Neural progenitor cell (in vitro differentiated cells): ENCODE results near the gene CACNG5. TPM values are rescaled to one million over a fixed set of nuclear protein-coding genes. Genes with fewer than 3 reads are reported as not detected.

ENCODE experiments used
- DNase-seq: peaks from one replicate; pipeline ENCODE4 v3.0.0-alpha.2; 2016; ENCODE audit warnings: low spot score
- H2AFZ ChIP-seq: fragments of 200-600 bp; sonication (generic); replicated peaks from 2 replicates; pipeline ENCODE4 v1.6.1; 2016; ENCODE audit warnings: antibody characterized with exemption
- H3F3A ChIP-seq: fragments of 200-600 bp; sonication (generic); 2 replicates; pipeline ENCODE4 v1.6.1; 2016; ENCODE audit warnings: antibody characterized with exemption, low read depth
- H3K27ac ChIP-seq: fragments of 200-600 bp; sonication (generic); 2 replicates; pipeline ENCODE4 v1.5.1; 2016; ENCODE audit warnings: mild to moderate bottlenecking
- H3K27me3 ChIP-seq: fragments of 200-600 bp; sonication (generic); 2 replicates; pipeline ENCODE4 v1.6.1; 2016; ENCODE audit warnings: mild to moderate bottlenecking, moderate library complexity
- H3K36me3 ChIP-seq: fragments of 200-600 bp; sonication (generic); 2 replicates; pipeline ENCODE4 v1.5.1; 2016
- H3K4me1 ChIP-seq: fragments of 200-600 bp; sonication (generic); 2 replicates; pipeline ENCODE4 v1.6.1; 2016; ENCODE audit warnings: mixed run types
- H3K4me2 ChIP-seq: fragments of 200-600 bp; sonication (generic); 2 replicates; pipeline ENCODE4 v1.6.1; 2016
- H3K4me3 ChIP-seq: fragments of 200-600 bp; sonication (generic); 2 replicates; pipeline ENCODE4 v1.5.1; 2016
- H3K79me2 ChIP-seq: fragments of 200-600 bp; sonication (generic); 2 replicates; pipeline ENCODE4 v1.6.1; 2016; ENCODE audit warnings: low read depth
- H3K9ac ChIP-seq: fragments of 200-600 bp; sonication (generic); 2 replicates; pipeline ENCODE4 v1.6.1; 2016
- H3K9me3 ChIP-seq: fragments of 200-600 bp; sonication (generic); 2 replicates; pipeline ENCODE4 v1.5.1; 2016; ENCODE audit warnings: low read depth
- H4K20me1 ChIP-seq: fragments of 200-600 bp; sonication (generic); 2 replicates; pipeline ENCODE4 v1.6.1; 2016; ENCODE audit warnings: low read depth
- H3K27ac Mint-ChIP-seq: 3 replicates; pipeline ENCODE4 v1.8.0; 2021; ENCODE audit warnings: mixed read lengths
- H3K27me3 Mint-ChIP-seq: 2 replicates; pipeline ENCODE4 v1.8.0; 2022; ENCODE audit warnings: low read depth, mild to moderate bottlenecking, inconsistent platforms, moderate library complexity, mixed read lengths; ENCODE audit not compliant: insufficient read depth
- H3K36me3 Mint-ChIP-seq: 3 replicates; pipeline ENCODE4 v1.8.0; 2021; ENCODE audit warnings: mixed read lengths
- H3K4me1 Mint-ChIP-seq: 3 replicates; pipeline ENCODE4 v1.8.0; 2021; ENCODE audit warnings: mixed read lengths
- H3K4me3 Mint-ChIP-seq: 3 replicates; pipeline ENCODE4 v1.8.0; 2021; ENCODE audit warnings: mild to moderate bottlenecking, moderate library complexity, mixed read lengths
- H3K9me3 Mint-ChIP-seq: 3 replicates; pipeline ENCODE4 v1.8.0; 2020; ENCODE audit warnings: mixed read lengths
- CTCF ChIP-seq: fragments of 200-600 bp; sonication (generic); IDR thresholded peaks from 2 replicates; pipeline ENCODE4 v1.5.1; 2017; ENCODE audit warnings: antibody characterized with exemption, mild to moderate bottlenecking
- EZH2 ChIP-seq: fragments of 200-600 bp; sonication (generic); IDR thresholded peaks from 2 replicates; pipeline ENCODE4 v1.6.1; 2017; ENCODE audit warnings: antibody characterized with exemption, mild to moderate bottlenecking, moderate library complexity
- EZH2phosphoT487 ChIP-seq: fragments of 200-600 bp; sonication (generic); IDR thresholded peaks from 2 replicates; pipeline ENCODE4 v1.6.1; 2017; ENCODE audit warnings: antibody characterized with exemption
- total RNA-seq: library from RNA; depleted of rRNA; stranded (reverse); fragments of >200 nt; gene quantifications from 2 replicates; pipeline ENCODE4 v1.2.3, GENCODE V29; 2015; ENCODE audit warnings: low replicate concordance

The CACNG5 gene
- total RNA-seq, 1 donor from 2014 or later: not detected

- no peak overlapping the region for H3K4me3 Mint-ChIP-seq
- Histone ChIP-seq H3K4me3 (no peak overlapping the region), H3F3A (no peaks in the 10 kb centered on the region), H3K4me1 (no peaks in the 10 kb centered on the region), H3K27me3 (no peaks in the 10 kb centered on the region), H4K20me1 (no peaks in the 10 kb centered on the region), H3K27ac (no peak overlapping the region), H3K4me2 (no peak overlapping the region), H3K9me3 (no peaks in the 10 kb centered on the region), H2AFZ (no peak overlapping the region), H3K36me3 (no peaks in the 10 kb centered on the region), H3K79me2 (no peaks in the 10 kb centered on the region), H3K9ac (no peak overlapping the region)
- H3K4me1 Mint-ChIP-seq: peaks cover 33% of the 10 kb centered on the region
- DNase-seq: no peak
- no peak overlapping the region for H3K27ac Mint-ChIP-seq
- peaks cover 10% of the 10 kb centered on the region for H3K9me3 Mint-ChIP-seq
- H3K27me3 Mint-ChIP-seq: no peaks in the 10 kb centered on the region
- no peaks in the 10 kb centered on the region for H3K36me3 Mint-ChIP-seq
- TF ChIP-seq EZH2 (no peak), EZH2phosphoT487 (no peak), CTCF (no peak)
Observed at GRCh38 chr17:66814570-66814969, 20.3 kb upstream of the CACNG5 start.

DNA sequence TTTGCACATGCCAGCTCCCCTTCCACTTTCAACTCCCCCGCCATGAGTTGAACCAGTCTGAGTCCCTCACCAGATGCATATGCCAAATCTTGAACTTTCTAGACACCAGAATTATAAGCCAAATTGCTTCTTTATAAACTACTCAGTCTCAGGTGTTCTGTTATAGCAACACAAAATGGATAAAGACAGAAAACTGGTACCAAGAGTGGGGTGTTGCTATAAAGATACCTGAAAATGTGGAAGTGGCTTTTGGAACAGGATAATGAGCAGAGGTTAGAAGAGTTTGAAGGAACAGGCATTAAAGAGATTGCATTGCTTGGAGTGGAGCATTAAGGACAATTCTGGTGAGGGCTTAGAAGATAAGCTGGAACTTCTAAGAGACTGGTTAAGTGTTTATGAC lies 17.2 kb upstream of the CACNG5 start:
- Mint-ChIP-seq H3K36me3 (no peaks in the 10 kb centered on the region), H3K27ac (no peak overlapping the region), H3K4me1 (peaks cover 26% of the 10 kb centered on the region), H3K27me3 (no peaks in the 10 kb centered on the region), H3K9me3 (peaks cover 10% of the 10 kb centered on the region), H3K4me3 (no peak overlapping the region)
- H3K9me3 ChIP-seq: no peaks in the 10 kb centered on the region
- no peak overlapping the region for H3K4me2 ChIP-seq
- no peaks in the 10 kb centered on the region for H3K36me3 ChIP-seq
- no peak for TF ChIP-seq EZH2
- TF ChIP-seq EZH2phosphoT487: no peak
- no peak for TF ChIP-seq CTCF
- no peaks in the 10 kb centered on the region for H3K79me2 ChIP-seq
- H3K27me3 ChIP-seq: no peaks in the 10 kb centered on the region
- no peak overlapping the region for H2AFZ ChIP-seq
- DNase-seq: no peak
- no peaks in the 10 kb centered on the region for H3F3A ChIP-seq
- no peak overlapping the region for H3K27ac ChIP-seq
- H3K4me3 ChIP-seq: no peak overlapping the region
- H3K9ac ChIP-seq: no peak overlapping the region
- no peaks in the 10 kb centered on the region for H4K20me1 ChIP-seq
- no peaks in the 10 kb centered on the region for H3K4me1 ChIP-seq

DNA sequence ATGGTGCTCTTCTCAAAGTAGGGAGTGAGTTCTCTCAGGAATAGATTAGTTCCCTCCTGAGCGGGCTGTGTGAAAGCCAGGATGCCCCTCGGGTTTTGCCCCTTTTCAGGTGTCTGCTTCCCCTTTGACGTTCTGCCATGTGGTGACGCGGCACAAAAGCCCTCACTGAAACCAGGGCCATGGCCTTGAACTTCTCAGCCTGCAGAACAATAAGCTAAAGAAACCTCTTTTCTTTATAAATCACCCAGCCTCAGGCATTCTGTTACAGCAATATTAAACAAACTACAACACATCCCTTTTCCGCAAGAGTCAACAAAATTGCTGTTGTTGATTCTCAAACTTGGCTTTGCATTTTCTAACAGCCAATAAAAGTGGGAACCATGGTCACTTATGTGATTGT lies 15.5 kb upstream of the CACNG5 start:
- Histone ChIP-seq H3K4me3 (no peak overlapping the region), H4K20me1 (no peaks in the 10 kb centered on the region), H3K9ac (no peak overlapping the region), H2AFZ (no peak overlapping the region), H3K4me2 (no peak overlapping the region), H3K9me3 (no peaks in the 10 kb centered on the region), H3K27me3 (no peaks in the 10 kb centered on the region), H3K79me2 (no peaks in the 10 kb centered on the region), H3K36me3 (no peaks in the 10 kb centered on the region), H3K4me1 (no peaks in the 10 kb centered on the region), H3F3A (no peaks in the 10 kb centered on the region), H3K27ac (no peak overlapping the region)
- H3K4me1 Mint-ChIP-seq: peaks cover 13% of the 10 kb centered on the region
- TF ChIP-seq EZH2 (no peak), CTCF (no peak), EZH2phosphoT487 (no peak)
- H3K27ac Mint-ChIP-seq: no peak overlapping the region
- no peak for DNase-seq
- H3K36me3 Mint-ChIP-seq: no peaks in the 10 kb centered on the region
- H3K9me3 Mint-ChIP-seq: peaks cover 10% of the 10 kb centered on the region
- H3K27me3 Mint-ChIP-seq: no peaks in the 10 kb centered on the region
- H3K4me3 Mint-ChIP-seq: no peak overlapping the region

- no peak overlapping the region for H3K9ac ChIP-seq
- H3K79me2 ChIP-seq: no peaks in the 10 kb centered on the region
- H3K9me3 ChIP-seq: no peaks in the 10 kb centered on the region
- H4K20me1 ChIP-seq: no peaks in the 10 kb centered on the region
- H3K36me3 Mint-ChIP-seq: no peaks in the 10 kb centered on the region
- no peaks in the 10 kb centered on the region for H3F3A ChIP-seq
- H3K4me3 ChIP-seq: no peak overlapping the region
- no peak overlapping the region for H3K4me3 Mint-ChIP-seq
- peaks cover 9% of the 10 kb centered on the region for H3K9me3 Mint-ChIP-seq
- H3K4me1 Mint-ChIP-seq: peaks cover 7% of the 10 kb centered on the region
- no peak overlapping the region for H3K27ac Mint-ChIP-seq
- DNase-seq: no peak
- no peak for TF ChIP-seq CTCF
- TF ChIP-seq EZH2: no peak
- TF ChIP-seq EZH2phosphoT487: no peak
- H2AFZ ChIP-seq: no peak overlapping the region
- peaks cover 6% of the 10 kb centered on the region for H3K27me3 Mint-ChIP-seq
- no peaks in the 10 kb centered on the region for H3K36me3 ChIP-seq
- no peak overlapping the region for H3K27ac ChIP-seq
- H3K27me3 ChIP-seq: no peaks in the 10 kb centered on the region
- no peaks in the 10 kb centered on the region for H3K4me1 ChIP-seq
- no peak overlapping the region for H3K4me2 ChIP-seq
Observed at GRCh38 chr17:66822009-66822408, 12.9 kb upstream of the CACNG5 start.
